Liver (tissue), 3 donors: ENCODE data around the gene IFI27L1.

ENCODE experiments used
- CTCF ChIP-seq: fragments of 150-350 bp; IDR thresholded peaks from 2 replicates; pipeline ENCODE4 v1.5.1; 2017; ENCODE audit warnings: improper control_type of control experiment, low read depth, low read length; ENCODE audit not compliant: missing input control
- MAX ChIP-seq: IDR thresholded peaks from 2 replicates; pipeline ENCODE4 v1.6.1; 2016; ENCODE audit warnings: antibody characterized with exemption
- RAD21 ChIP-seq, 2 donors: IDR thresholded peaks; 2 replicates each; pipeline ENCODE4 v1.6.1; 2016; ENCODE audit warnings: antibody characterized with exemption in 2 of 2, mild to moderate bottlenecking in 2 of 2
- REST ChIP-seq: IDR thresholded peaks from 2 replicates; pipeline ENCODE4 v1.6.1; 2016; ENCODE audit warnings: antibody characterized with exemption, mild to moderate bottlenecking
- YY1 ChIP-seq: IDR thresholded peaks from 2 replicates; pipeline ENCODE4 v1.6.1; 2016; ENCODE audit warnings: antibody characterized with exemption, mild to moderate bottlenecking
- ZBTB33 ChIP-seq: IDR thresholded peaks from 2 replicates; pipeline ENCODE4 v1.6.1; 2016; ENCODE audit warnings: antibody characterized with exemption
- donor health status: healthy.
- donor health status: healthy.

- no peak for TF ChIP-seq MAX
- no peak for TF ChIP-seq CTCF
- no peak for TF ChIP-seq REST
- no peak for TF ChIP-seq YY1
- no peak for TF ChIP-seq ZBTB33
- TF ChIP-seq RAD21 (IDR thresholded peaks at IDR 0.05): no peak
Measured at GRCh38 chr14:94045101-94045500, 36.0 kb upstream of the IFI27L1 start.
